ENCODE results near the gene OTOP3.

OTOP3 gene

GRCh38 chr17:74939534-74939933 is 3.8 kb downstream of the OTOP3 start:
- DNase-seq (ENCODE audit: low read depth): no peak

- no peak for DNase-seq (ENCODE audit: low read depth)
Observed at GRCh38 chr17:74941128-74941725, 5.5 kb downstream of the OTOP3 start.

- DNase-seq (ENCODE audit: low read depth): no peak
Observed at GRCh38 chr17:74943808-74944522, 8.3 kb downstream of the OTOP3 start.

GRCh38 chr17:74945543-74945942 is 9.8 kb downstream of the OTOP3 start:
- no peak for DNase-seq (ENCODE audit: low read depth)

- no peak for DNase-seq (ENCODE audit: low read depth)
Observed at GRCh38 chr17:74946641-74947040, 10.9 kb downstream of the OTOP3 start.

- DNase-seq (ENCODE audit: low read depth): no peak
Observed at GRCh38 chr17:74947041-74947754, 11.5 kb downstream of the OTOP3 start.

- DNase-seq (ENCODE audit: low read depth): no peak
Observed at GRCh38 chr17:74949455-74950115, 13.9 kb downstream of the OTOP3 start.

GRCh38 chr17:74950207-74950606 is 14.5 kb downstream of the OTOP3 start:
- no peak for DNase-seq (ENCODE audit: low read depth)

- no peak for DNase-seq (ENCODE audit: low read depth)
Observed at GRCh38 chr17:74951065-74951464, 15.4 kb downstream of the OTOP3 start.

- DNase-seq (ENCODE audit: low read depth): no peak
Observed at GRCh38 chr17:74951680-74952421, 16.2 kb downstream of the OTOP3 start.

- no peak for DNase-seq (ENCODE audit: low read depth)
Observed at GRCh38 chr17:74952431-74953133, 16.9 kb downstream of the OTOP3 start.

- DNase-seq (ENCODE audit: low read depth): no peak
Observed at GRCh38 chr17:74953134-74953687, 17.5 kb downstream of the OTOP3 start.

- no peak for DNase-seq (ENCODE audit: low read depth)
Observed at GRCh38 chr17:74954115-74954514, 18.4 kb downstream of the OTOP3 start.

- no peak for DNase-seq (ENCODE audit: low read depth)
Observed at GRCh38 chr17:74954665-74955421, 19.1 kb downstream of the OTOP3 start.

GRCh38 chr17:74956093-74956492 is 20.4 kb downstream of the OTOP3 start:
- no peak for DNase-seq (ENCODE audit: low read depth)

GRCh38 chr17:74957935-74958740 is 22.4 kb downstream of the OTOP3 start:
- DNase-seq (ENCODE audit: low read depth): peak; percentile 81

GRCh38 chr17:74959826-74960515 is 24.3 kb downstream of the OTOP3 start:
- no peak for DNase-seq (ENCODE audit: low read depth)

- DNase-seq (ENCODE audit: low read depth): no peak
Observed at GRCh38 chr17:74960570-74961342, 25.1 kb downstream of the OTOP3 start.

Measured in stimulated activated CD8-positive, alpha-beta memory T cell treated with anti-CD3 and anti-CD28 coated beads, Interleukin-15, amount 100 ng/mL, for 24 hours (primary cell).